ENCODE results near the gene COL5A1.

- TF ChIP-seq CTCF (IDR thresholded peaks at IDR 0.05) (no peak), POLR2A (IDR thresholded peaks at IDR 0.05) (no peak)
Measured at GRCh38 chr9:134818000-134818568, 176.5 kb downstream of the COL5A1 start.

Data from heart left ventricle (tissue), 13 donors.